ENCODE data around the gene BSPH1.
"Not testable (repeated sequence)": the region's sequence is repeated elsewhere in the genome, so short reads cannot be mapped to it uniquely, and the experiment has no call there.

Gene BSPH1, protein sequence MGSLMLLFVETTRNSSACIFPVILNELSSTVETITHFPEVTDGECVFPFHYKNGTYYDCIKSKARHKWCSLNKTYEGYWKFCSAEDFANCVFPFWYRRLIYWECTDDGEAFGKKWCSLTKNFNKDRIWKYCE

DNA sequence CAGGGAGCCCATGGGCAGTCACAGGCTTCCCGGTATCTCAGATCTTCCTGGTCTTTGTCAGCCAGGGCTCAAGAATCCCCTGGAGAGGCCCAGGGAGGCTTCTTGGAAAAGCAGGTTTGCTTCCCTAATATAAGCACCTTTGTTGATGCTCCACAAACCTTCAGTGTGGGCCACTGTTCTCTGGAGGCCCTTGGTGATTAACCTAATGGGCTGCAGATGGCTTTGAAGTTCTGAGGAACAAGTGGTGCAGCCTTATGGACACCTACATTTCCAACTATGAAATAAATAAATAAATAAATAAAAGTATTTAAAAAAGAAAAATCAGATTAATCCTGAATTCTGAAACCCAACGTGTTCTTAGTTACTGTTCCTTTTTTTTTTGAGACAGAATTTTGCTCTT is at the start of gene BSPH1:
BSPH1 (minus strand) TSS at position 101 of the 400 bp plus-strand sequence; CDS start at position 12, 89 bp downstream.
- no peak for DNase-seq

GRCh38 chr19:48036765-48037164 is 44.8 kb upstream of the BSPH1 start:
- no peak for DNase-seq

GRCh38 chr19:48033604-48034003 is 41.6 kb upstream of the BSPH1 start:
- no peak for DNase-seq

DNA sequence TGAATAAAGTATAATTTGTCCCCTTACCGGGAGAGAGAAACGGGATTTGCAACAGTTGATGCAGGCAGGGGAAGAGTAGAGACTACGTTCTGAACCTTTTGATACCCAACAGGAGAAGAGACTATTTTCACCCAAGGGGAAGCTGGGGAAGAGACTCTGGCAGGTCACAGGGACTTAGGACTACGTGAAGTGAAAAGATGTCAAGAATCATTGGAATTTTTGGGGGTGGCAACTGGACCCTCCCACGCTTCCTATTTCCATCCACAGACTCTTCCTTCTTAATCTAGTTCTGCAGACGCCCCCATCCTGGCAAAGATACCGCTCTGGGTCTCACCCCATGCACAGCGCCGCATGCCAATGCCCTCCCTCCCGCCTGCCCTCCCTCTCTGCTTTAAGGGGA is 38.1 kb upstream of the BSPH1 start:
- DNase-seq = no peak

- no peak for DNase-seq
These were observed 37.5 kb upstream of the BSPH1 start for GRCh38 chr19:48029431-48029830.

GRCh38 chr19:48025480-48025879 is 33.5 kb upstream of the BSPH1 start:
- no peak for DNase-seq

GRCh38 chr19:48023518-48023917 is 31.5 kb upstream of the BSPH1 start:
- no peak for DNase-seq

- DNase-seq = no peak
These were observed 31.0 kb upstream of the BSPH1 start for GRCh38 chr19:48023011-48023410.

GRCh38 chr19:48020686-48021085 is 28.7 kb upstream of the BSPH1 start:
- no peak for DNase-seq

- no peak for DNase-seq
These were observed 19.2 kb upstream of the BSPH1 start for GRCh38 chr19:48010932-48011758.

- no peak for DNase-seq
These were observed 14.8 kb upstream of the BSPH1 start for GRCh38 chr19:48006762-48007161.

DNA sequence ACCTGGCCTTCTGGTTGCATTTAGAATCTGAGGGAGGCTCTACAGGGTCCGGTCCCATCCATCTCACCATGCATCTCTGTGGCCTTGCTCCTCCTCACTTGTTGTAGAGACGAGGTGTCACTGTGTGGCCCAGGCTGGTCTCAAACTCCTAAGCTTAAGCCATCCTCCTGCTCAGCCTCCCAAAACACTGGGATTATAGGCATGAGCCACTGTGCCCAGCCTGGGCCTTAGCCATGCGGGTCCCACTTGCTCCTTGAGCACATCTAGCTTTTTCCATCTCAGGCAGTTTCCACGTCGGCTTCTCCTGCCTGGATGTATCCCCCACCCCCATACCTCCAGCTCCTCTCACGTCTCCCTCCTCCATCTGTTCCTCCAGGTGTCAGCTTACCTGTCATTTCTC is 12.3 kb upstream of the BSPH1 start:
- no peak for DNase-seq

GRCh38 chr19:48000846-48001245 is 8.9 kb upstream of the BSPH1 start:
- DNase-seq = no peak

GRCh38 chr19:47998800-47999199 is 6.8 kb upstream of the BSPH1 start:
- no peak for DNase-seq

DNA sequence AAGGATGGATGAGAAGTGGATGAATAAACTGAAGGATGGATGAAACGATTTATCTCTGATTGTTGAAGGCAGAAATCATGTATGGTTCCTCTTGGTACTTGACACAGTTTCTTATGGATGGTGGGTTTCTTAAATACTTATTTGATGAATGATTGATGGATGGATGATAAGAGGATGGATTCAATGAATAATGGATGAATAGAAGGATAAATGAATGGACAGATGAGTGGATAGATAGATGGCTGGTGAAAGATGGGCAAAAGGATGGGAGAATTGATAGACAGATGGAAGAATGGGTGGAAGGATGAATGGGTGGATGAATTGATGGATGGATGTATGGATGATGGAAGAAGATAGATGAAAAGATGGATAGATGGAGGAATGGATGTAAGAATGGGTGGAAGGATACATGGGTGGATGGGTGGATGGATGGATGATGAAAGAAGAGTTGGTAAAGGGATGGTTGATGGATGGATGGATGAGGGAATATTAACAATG is 4.3 kb upstream of the BSPH1 start:
- no peak for DNase-seq

- no peak for DNase-seq
These were observed 2.3 kb upstream of the BSPH1 start, which contains the start of gene ELSPBP1 for GRCh38 chr19:47994209-47994802. ELSPBP1 (plus strand) TSS chr19:47994632; CDS start chr19:48008668, 14,036 bp downstream.

- no peak for DNase-seq
These were observed 670 bp downstream of the BSPH1 start for GRCh38 chr19:47991191-47991808.

- no peak for DNase-seq
These were observed 18.4 kb downstream of the BSPH1 start for GRCh38 chr19:47973529-47973928.

GRCh38 chr19:47955936-47956335 is 36.0 kb downstream of the BSPH1 start:
- DNase-seq = not testable (repeated sequence)

GRCh38 chr19:47952132-47952531 is 39.8 kb downstream of the BSPH1 start:
- not testable (repeated sequence) for DNase-seq

- not testable (repeated sequence) for DNase-seq
These were observed 42.0 kb downstream of the BSPH1 start for GRCh38 chr19:47949852-47950521.

GRCh38 chr19:47928581-47928980 is 63.4 kb downstream of the BSPH1 start:
- DNase-seq = not testable (repeated sequence)

- DNase-seq = not testable (repeated sequence)
These were observed 71.9 kb downstream of the BSPH1 start for GRCh38 chr19:47920107-47920506.

Data from NCI-H2029 treated with DMSO at 0.1 percent for 48 hours (cell line).